Measurements from ENCODE around the gene CLTB.
"Not testable (repeated sequence)": the region's sequence is repeated elsewhere in the genome, so short reads cannot be mapped to it uniquely, and the experiment has no call there.

CLTB gene

GRCh38 chr5:176415952-176416924 is at the start of gene CLTB:
Gene CLTB, minus strand, starts transcription at chr5:176416539. Its CDS starts 176 bp downstream, at chr5:176416363.
- DNase-seq = peak; percentile 49

GRCh38 chr5:176463113-176463764 is 46.9 kb upstream of the CLTB start:
- DNase-seq = no peak

GRCh38 chr5:176461349-176461748 is 45.0 kb upstream of the CLTB start:
- DNase-seq = no peak

DNA sequence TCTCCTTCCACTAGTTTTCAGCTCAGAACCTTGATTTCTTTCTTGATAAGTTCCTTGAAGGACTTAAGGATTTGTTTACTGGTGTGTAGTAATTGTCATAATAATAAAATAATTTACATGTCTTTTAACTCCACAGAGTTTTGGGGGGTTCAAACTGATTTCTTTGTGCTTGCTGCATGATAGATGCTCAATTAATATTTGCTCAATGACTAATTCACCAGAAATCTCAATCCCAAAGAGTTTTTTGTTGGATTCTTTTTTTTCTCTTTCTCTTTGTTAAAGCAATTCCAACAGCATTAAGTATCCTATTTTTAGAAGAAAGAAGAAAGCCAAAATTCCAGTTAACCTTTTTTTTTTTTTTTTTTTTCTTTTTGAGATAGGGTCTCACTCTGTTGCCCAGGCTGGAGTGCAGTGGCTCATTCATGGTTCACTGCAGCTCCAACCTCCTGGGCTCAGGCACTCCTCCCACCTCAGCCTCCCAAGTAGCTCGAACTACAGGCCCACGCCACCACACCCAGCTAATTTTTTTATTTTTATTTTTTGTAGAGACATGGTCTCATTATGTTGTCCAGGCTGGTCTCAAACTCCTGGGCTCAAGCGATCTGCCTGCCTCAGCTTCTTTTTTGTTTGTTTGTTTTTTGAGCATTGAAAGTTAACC is 42.7 kb upstream of the CLTB start:
- no peak for DNase-seq

DNA sequence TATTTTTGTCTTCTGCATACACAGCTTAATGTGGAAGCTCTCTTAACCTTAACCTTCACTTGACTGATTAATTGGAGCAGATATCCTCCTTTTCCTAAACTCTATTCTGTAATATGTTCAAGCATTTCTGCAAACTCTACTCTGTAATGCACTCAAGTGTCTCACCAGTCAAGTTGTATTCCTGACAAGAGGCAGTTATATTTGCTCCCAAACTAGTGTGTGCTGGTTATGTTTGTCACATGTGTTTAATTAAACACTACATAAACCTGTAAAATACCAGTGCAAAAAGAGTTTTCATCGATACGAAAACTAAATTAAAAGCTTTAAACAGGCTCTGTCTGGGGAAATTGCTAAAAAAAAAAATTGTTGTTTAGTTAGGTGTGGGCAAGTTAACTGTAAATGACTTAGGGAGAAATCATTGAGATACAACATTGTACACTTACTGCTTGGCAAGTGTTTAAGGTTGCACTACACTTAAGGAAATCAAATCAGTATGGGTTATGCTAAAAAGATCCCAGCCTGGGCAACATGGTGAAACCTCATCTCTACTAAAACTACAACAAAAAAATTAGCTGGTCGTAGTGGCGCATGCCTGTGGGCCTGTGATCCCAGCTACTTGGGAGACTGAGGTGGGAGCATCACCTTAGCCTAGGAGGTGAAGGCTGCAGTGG is 38.5 kb upstream of the CLTB start:
- DNase-seq = no peak

DNA sequence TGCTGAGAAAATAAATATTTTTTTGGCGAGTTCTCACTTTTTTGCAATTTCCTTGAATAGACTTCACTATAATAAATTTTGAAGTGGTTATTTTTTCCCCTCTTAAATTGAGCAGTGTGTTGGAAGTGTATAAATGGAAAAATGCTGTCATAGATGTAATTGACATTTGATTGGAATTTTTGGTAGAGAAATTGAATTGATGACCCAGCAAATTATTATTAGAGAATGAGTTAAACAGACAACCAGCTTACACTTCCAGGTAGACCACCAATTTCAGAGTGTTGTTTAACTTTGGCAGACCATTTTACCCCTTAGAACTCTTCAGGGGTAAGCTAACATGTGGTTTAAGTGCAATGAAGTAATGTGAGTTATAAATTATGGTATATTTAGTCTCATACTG is 33.7 kb upstream of the CLTB start:
- no peak for DNase-seq

DNA sequence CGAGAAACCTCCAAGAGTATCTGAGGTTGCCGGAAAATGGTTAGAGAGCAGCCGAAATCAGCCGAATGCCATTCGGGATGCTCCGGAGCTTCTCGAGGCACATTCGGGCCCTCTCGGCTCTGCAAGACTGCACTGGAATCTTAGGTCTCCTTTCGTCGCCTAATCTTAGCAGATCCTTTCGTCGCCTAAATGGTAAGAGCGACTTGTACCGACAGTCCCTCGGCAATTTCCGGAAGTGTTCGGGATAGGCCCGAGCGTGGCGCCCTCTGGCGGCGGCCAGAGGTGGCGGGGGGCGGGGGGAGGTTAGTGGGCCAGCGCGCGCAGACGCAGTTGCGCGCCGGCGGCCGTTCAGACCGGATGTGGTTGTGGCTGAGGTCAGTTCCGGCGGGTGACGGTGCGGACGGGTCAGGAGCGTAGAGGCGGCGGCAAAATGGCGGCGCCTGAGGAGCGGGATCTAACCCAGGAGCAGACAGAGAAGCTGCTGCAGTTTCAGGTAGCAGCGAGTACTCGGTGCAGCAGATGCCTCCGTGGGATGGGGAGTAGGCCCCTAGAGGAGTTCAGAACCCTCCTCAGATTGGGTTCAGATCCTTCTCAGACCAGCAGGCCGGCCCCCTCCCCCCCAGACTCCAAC is 31.8 kb upstream of the CLTB start, which contains the start of gene FAF2:
Gene FAF2 (plus strand): TSS at position 408 of the 631 bp plus-strand sequence. CDS start 23 bp downstream, at position 431.
- DNase-seq = peak; percentile 74

DNA sequence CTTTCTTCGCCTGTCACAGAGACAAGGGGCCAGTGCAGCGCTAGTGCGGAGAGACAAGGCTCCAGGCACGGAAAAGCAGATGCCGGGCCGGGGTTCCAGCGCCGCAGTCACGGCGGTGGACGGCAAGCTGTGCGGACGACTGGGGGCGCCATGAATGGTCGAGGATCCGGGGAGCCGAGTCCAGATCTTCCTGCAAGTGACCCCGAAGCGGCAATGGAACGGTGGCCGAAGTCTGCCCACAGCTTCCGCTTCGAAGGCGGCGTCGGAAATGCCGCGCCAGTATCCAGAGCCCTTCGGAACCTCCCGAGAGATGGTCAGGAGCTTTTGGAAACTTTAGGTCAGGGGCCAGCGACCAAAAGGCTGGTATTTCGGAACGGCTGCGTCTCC is 31.2 kb upstream of the CLTB start:
- no peak for DNase-seq

- DNase-seq = no peak
These were observed 30.7 kb upstream of the CLTB start for GRCh38 chr5:176446884-176447590.

DNA sequence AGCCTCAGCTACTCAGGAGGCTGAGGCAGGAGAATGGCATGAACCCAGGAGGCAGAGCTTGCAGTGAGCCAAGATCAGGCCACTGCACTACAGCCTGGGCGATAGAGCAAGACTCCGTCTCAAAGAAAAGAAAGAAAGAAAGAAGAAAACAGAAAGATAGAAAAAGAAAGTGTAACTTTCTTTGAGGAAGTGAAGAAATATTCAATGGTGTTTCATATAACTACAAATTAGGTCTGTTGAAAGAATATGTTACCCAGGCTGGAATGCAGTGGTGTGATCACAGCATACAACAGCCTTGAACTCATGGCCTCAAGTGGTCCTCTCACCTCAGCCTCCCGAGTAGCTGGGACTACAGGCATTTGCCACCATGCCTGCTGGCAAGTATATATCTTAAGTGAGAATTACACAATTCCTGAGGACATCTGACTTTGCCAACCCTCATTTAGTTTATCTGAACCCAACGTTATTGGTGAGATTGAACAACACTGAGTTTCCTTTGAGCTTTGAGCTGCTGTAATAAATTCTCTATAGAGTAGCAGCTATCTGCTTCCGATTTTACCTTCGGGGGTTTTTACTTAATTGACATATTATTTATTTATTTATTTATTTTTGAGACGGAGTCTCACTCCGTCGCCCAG is 29.8 kb upstream of the CLTB start:
- no peak for DNase-seq

DNA sequence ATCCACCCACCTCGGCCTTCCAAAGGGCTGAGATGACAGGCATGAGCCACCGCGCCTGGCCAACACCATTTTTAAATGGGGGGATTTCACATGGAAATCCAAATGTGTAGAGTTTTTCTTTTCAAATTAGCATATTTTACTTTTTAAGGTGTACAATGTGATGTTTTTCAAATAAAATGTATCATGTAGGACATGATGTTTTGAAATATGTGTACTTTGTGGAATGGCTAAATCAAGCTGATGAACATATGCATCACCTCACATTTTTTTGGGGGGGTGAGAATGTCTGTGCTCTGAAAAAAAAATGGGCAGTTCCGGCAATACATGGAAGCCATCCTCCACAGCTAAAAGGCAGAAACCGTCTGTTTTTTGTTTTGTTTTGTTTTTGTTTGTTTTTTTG is 28.4 kb upstream of the CLTB start:
- no peak for DNase-seq

DNA sequence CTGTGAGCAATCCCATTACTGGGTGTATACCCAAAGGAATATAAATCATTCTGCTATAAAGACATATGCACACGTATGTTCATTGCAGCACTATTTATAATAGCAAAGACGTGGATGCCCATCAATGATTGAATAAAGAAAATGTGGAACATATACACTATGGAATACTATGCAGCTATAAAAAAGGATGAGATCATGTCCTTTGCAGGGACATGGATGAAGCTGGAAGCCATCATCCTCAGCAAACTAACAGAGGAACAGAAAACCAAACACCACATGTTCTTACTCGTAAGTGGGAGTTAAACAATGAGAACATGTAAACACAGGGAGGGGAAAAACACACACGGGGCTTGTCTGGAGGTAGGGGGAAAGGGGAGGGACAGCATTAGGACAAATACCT is 26.6 kb upstream of the CLTB start:
- not testable (repeated sequence) for DNase-seq

DNA sequence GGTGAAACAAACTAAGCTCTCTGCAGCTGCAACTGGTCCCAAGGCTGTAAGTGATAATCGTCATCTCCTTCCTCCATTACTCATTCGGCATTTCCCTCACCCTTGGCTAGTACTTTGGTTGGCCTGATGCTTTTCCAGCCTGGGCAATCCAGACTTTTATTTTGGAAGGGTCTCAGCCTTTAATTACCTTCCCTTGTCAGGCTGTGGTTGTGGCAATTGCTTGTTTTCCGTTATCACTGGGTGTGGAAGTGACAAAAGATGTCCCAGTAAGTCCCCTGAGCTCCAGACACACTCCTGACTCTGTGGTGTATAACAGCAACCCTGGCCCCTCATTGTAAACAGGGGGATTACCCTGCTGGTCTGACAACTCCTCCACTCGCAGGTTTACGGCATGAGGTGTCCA is 25.6 kb upstream of the CLTB start:
- no peak for DNase-seq

GRCh38 chr5:176440927-176441706 is 24.8 kb upstream of the CLTB start:
- DNase-seq = no peak

- DNase-seq = no peak
These were observed 22.8 kb upstream of the CLTB start for GRCh38 chr5:176438959-176439757.

- DNase-seq = no peak
These were observed 20.3 kb upstream of the CLTB start for GRCh38 chr5:176436656-176437055.

- no peak for DNase-seq
These were observed 16.4 kb upstream of the CLTB start for GRCh38 chr5:176432707-176433106.

DNA sequence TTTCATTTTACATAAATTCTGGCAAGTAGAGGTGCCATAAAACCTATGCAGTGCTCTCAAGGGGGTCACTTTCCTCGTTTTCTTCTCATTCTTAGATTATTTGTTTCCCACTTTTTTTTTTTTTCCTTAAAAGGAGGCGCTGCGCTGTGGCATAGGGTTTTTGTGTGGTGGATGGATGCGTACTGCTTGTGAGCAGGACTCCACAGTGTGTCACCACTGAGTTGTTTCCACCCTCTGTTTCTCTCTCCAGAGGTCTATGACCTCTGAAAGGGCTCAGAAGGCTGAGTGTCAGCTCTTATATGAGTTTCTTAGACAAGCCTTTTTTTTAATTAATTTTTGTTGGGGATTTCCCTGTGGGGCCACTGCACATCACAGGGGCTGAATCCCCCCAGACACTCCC is 13.6 kb upstream of the CLTB start:
- DNase-seq = no peak

GRCh38 chr5:176427971-176428370 is 11.6 kb upstream of the CLTB start:
- no peak for DNase-seq

DNA sequence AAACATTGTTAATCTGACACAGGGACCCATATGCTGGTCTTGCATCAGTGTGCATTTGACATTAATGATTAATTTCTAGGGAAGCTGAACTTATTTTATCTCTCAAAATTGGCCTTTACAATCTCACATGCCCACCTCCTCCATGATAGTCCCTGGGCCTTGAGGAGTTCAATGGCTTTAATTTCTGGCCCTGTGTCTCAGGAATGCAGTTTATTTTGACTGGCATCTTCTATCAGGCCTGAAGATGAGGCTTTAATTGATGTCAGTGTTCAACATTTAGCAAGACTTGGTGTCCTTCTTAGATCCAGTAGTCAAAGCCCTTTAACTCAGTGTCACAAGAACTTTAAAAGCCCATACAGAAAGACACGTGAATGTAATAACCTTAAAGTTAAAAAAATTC is 10.5 kb upstream of the CLTB start:
- DNase-seq = no peak

Data from NCI-H1694 (cell line).